GF-D8 (cell line): Measurements from ENCODE around the gene TPSB2.
"Not testable (repeated sequence)": the region's sequence is repeated elsewhere in the genome, so short reads cannot be mapped to it uniquely, and the experiment has no call there.

ENCODE experiments used
- DNase-seq: peaks from one replicate; lab custom pipeline; 2025; lab: John Stamatoyannopoulos, UW

Gene TPSB2

DNA sequence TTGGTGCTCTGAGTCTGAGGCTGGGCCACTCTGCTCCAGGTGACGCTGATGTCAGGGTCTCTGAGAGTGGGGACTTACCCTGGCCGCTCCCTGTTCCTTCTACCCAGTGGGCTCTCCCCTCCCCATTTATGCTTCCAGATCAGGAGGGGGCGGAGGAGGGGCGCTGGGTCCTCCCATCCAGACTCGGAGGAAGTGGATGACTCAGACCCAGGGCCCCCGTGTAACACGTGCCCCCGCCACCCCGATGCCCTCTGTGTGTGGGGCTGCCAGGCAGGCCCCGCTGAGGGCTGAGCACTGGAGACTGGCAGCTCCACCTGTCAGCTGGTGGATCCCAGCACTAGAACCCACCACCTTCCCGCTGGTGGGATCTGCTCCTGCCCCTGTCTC, at the start of gene TPSB2:
Gene TPSB2 (minus strand): TSS at position 101 of the 387 bp plus-strand sequence. CDS start 233 bp downstream, outside the sequence.
- not testable (repeated sequence) for DNase-seq

DNA sequence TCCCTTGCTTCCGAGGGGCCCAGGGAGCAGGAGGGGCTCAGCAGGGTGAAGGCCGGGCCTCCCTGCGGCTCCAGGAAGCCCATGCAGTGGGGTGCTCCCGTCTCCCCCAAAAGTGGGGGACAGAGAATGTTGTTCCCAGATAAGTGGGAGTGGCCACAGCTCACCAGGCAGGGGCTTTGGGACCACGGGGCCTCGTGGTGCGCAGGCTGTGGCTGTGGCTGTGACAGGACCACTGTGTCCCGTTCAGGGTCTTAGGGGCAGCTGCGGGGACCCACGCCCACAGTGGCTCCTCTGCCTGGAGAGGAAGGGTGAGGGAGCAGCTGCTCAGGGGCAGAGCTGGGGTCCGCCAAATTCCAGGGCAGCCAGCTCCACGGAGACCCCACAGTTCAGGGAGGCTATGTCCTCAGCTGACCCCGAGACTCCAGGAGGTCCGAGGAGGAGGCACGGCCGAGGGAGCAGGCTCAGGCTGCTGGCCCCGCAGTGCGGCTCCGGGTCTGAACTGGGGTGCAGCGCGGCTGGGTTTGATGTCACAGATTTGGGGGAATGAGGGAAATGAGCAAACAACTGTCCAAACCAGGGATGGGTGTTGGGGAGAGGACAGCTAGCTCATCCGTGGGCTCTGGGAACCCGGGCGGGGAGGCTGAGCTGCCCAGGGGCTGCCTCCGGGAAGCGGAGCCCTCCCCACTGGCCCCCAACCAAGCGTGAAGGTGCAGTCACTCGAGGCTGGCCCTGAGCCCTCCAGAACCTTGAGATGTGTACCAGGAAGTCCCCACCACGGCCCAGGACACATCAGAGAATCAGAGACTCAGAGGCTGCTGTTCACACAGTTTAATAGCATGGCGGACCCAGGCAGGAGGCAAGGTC, 49.3 kb upstream of the TPSB2 start:
- DNase-seq: no peak

DNA sequence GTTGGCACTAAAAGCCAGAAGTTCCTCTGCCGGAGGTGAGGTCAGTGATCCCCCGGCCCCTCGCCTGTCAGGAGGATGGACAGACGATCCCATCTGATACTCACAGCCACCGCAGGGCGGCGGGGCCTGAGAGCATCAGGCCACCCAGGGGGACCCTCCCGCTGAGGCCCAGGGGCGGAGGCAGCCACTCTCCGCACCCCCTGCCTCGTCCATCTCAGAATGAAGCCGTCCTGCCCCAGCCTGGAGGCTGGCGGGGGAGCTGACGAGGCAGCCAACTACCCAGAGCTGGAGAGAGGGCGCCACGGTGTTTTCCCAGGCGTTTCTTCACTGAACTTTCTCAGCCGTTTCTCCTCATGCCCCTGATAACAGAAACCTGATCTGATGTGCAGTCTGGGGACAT, 48.5 kb upstream of the TPSB2 start:
- DNase-seq: no peak

DNA sequence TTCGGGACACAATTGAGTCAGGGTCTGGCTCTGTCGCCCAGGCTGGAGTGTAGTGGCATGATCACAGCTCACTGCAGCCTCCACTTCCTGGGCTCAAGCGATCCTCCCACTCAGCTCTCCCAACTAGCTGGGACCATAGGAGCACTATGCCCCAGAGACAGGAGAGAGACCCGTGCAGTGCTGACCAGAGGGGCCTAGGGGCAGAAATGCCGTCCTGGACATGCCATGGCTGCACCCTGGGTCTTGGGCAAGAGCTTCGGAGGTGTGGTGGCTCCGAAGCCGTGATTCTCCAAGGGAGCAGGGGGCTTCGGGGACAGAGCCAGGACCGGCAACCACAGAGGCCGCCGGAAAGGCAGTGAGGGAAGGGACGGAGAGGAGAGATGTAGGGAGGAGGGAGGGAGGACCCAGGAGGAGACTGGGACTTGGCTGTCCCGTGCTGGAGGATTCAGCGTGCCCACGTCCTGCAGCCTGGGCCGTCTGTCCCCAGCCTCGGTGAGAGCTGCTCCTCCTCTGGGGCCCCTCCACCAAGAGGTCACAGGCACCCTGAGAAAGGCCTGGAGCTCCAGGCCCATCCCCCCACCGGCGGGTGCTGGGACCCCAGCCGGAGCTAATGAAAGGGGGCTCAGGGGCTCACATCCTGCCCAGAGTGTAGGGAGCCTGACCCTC, 47.8 kb upstream of the TPSB2 start:
- DNase-seq: no peak

DNA sequence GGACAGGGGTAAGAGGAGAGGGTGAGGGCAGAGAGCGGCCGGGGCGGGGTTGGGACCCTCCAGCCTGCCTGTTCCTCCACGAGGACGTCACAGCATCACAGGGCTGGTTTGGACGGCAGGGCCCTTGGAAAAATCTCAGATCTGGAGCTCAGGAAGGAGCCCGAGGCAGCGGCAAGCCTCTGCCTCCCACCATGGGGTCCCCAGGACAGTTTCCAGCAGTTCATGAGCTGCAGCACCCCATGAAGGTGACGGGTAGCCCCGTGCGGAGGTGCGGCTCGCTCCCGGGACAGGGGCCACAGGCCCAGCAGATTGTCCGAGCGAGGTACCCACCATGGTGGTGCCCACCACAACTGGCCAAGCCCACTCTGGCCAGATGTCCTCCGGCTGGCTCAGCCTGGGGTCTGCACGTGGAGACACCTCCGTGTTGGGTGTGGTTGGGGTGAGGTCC, 47.2 kb upstream of the TPSB2 start:
- DNase-seq: no peak

DNA sequence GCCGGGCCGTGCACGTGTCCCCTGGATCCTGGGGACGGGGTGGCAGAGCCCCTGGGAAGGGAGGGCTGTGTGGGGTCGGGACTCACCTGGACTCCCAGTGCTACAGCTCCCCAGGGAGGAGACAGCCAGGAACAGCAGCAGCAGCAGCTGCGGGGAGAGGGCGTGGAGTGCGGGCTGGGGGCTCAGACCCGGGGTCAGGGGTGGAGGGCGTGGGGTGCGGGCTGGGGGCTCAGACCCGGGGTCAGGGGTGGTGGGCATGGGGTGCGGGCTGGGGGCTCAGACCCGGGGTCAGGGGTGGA, 46.5 kb upstream of the TPSB2 start:
- DNase-seq: no peak

DNA sequence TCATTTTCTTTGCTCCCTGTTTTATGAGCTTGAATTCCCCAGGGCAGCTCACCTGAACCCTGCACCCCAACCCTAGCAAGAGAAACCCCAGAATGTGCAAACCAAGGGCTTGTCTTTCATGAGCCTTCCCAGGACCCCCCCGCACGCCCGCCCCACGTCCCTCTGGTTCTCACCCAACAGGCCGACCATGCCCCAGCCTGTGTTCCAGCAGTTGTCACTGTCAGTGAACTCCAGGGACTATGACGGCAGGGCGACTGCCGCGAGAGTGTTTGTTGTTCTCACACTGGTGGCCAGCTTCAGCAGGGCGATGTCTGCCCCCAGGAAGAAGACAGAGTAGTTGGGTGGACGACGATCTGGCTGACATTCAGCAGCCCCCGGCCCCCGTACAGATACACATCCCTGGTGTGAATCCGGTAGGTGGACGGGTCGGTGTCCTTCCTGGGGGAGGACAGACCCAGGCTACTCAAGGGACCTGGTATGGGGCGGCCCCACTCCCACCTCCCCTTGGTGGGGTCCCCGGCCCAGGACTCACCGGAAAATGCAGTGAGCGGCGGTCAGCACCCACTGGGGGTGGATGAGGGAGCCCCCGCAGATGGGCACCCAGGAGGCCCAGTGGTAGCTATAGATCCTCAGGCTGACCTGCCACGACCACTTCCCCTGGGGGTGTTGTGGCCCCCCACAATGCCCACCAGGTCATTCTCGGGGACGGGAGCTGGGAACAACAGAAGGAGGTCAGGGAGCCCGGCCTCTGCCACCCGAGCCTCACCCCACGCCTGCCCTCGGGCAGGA, 46.0 kb upstream of the TPSB2 start:
- DNase-seq: no peak

DNA sequence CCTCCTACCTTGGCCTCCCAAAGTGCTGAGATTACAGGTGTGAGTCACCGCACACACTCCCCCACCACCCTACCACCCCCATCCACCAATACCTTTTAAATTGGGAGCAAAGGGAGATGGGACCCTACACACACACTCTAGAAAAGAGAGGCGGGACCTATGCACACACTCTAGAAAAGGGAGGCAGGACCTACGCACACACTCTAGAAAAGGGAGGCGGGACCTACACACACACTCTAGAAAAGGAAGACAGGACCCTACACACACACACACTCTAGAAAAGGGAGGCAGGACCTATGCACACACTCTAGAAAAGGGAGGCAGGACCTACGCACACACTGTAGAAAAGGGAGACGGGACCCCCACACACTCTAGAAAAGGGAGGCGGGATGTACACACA, 44.8 kb upstream of the TPSB2 start:
- no peak for DNase-seq

DNA sequence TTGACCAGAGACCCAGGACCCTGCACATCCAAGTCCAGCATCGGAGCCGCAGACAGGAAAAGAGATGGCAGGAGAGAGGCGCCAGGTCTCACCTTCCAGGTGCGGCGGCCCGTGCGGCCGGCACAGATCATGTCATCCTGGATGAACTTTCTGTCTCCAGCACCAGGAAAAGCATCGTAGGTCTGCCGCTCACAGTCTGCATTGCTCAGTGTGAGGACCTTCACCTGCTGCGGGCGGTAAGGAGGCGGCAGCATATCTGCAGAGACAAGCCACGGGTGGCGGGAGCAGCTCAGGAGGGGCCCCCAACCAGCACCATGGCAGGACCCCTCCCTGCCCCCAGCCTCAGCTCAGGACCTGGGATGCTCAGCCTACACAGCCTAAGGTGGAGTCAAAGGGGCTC, 43.8 kb upstream of the TPSB2 start:
- DNase-seq: no peak

DNA sequence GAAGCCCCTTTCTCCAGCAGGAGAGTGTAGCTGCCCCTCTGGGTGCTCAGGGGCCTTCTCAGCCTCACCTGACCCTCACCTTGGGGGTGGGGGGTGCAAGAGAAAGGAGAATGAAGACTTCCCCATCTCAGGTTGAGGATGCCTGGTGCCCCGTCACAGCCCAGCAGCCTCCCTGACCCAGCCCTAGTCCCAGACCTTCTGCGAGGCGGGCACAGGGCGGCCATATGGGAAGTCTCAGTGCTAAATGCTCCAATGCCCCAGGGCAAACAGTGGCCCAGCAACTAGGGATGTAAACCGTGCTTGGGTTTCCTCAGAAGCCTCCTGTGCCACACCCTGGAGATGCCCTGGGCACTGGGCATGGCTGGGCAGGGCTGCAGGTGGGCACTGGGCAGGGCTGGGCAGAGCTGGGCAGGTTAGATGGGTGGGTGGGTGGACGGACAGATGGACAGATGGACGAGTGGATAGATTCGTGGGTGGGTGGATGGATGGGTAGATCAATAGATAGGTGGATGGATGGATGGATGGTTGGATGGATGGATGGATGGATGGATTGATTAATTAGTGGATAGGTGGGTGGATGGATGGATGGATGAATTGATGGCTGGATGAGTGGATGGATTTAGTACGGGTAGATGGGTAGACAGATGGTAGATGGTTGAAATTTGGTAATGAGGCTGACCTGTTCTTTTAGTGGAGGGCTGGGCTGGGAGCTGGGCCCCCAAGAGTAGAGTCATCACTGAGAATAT, 42.6 kb upstream of the TPSB2 start:
- no peak for DNase-seq

DNA sequence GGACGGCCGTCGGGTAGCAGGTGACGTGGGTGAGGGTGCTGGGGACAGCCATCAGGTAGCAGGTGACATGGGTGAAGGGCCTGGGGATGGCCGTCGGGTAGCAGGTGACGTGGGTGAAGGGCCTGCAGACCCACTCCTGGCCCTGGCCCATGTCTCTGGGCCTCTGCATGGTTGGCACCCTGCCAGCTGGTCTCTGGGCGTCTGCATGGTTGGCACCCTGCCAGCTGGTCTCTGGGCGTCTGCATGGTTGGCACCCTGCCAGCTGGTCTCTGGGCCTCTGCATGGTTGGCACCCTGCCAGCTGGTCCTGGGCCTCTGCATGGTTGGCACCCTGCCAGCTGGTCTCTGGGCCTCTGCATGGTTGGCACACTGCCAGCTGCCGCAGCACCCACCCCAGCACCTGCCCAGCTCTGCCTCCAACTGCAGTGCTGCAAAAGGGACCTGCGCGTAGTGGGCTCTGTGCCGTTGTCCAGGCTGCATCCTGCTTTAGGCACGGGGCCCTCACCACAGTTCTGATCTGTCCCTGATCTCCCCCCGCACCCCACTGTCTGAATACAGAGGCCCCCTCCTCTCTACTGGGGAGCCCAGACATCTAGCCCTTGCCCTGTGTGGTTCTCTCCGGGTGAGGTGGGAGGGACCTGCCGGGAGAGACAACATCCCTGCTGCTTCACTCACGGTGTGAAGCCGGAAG, 41.9 kb upstream of the TPSB2 start:
- DNase-seq: not testable (repeated sequence)

DNA sequence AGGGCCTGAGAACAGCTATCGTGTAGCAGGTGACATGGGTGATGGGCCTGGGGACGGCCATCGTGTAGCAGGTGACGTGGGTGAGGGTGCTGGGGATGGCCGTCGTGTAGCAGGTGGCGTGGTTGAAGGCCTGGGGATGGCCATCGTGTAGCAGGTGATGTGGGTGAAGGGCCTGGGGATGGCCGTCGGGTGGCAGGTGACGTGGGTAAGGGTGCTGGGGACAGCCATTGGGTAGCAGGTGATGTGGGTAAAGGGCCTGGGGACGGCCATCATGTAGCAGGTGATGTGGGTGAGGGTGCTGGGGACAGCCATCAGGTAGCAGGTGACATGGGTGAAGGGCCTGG, 41.4 kb upstream of the TPSB2 start:
- no peak for DNase-seq

DNA sequence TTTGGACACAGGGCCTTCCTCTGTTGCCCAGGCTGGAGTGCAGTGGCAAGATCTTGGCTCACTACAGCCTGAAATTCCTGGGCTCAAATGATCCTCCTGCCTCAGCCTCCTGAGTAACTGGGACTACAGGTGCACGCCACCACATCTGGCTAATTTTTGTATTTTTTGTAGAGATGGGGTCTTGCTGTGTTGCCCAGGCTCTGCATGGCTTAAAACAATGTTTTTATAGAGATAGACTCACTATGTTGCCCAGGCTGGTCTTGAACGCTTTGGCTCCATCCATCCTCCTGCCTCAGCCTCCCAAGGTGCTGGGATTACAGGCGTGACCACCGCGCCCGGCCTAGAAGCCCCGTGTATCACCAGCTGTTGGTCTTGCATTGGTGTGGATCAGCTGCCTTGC, 39.4 kb upstream of the TPSB2 start:
- not testable (repeated sequence) for DNase-seq

DNA sequence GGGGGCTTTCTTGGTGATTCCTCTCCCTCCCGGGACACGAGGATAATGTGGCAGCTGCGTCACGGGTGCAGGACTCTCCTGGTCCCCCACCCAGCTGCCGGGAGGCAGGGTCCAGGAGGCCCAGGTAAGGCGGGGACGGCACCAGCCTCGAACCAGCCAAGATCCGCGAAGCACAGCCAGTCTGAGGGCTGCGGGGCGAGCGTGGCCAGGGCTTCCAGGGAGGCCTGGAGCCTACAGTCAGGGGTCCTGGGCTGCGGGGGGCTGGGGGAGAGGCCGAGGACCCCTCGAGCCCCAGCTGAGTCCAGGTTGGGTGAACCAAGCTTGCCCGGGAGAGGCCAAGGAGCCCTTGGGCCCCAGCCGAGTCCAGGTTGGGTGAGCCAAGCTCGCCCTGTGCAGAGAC, 35.8 kb upstream of the TPSB2 start:
- no peak for DNase-seq

DNA sequence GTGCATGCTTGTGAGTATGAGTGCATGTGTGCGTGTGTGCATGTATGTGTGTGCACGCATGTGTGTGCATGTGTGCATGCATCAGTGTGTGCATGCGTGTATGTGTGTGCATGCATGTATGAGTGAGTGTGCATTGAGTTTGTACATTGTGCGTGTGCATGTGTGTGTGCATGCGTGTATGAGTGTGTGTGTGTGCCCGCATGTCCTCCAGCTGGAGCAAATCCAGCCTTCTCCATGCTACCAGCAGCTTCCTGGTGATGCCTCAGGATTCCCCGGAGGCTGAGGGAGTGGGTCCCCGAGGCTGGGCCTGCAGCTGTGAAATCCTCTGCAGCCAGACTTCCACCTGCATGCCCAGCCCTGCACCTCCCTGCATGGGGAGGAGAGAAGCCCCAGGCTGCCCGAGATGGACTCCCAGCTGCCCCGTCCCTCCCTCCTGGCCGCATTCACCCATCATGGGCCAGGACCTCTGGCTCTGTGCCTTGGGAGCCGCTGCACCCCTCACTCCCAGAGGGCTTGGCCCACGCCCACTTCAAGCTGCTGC, 35.2 kb upstream of the TPSB2 start:
- DNase-seq: no peak

DNA sequence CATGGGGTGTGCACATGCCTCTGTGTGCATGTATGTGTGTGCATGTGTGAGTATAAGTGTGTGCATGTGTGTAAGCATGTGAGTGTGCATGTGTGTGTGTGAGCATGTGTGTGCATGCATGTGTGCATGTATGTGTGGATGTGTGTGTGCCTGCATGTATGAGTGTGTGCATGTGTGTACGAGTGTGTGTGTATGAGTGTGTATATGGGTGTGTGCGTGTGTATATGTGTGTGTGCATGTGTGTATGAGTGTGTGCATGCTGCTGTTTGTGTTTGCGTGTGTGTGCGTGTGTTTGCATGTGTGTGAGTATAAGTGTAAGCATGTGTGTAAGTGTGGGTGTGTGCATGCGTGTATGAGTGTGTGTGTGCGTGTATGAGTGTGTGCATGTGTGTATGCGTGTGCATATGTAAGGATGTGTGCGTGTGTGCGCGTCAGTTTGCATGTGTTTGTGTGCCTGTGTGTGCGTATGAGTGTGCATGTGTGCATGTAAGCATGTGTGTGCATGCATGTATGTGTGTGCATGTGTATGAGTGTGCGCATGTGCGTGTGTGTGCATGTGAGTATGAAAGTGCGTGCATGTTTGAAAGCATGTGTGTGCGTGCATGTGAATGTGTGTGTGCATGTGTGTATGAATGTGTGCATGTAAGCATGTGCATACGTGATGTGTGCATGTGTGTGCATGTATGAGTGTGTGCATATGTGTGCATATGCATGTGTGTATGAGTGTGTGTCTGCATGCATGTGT, 34.5 kb upstream of the TPSB2 start:
- DNase-seq: no peak

DNA sequence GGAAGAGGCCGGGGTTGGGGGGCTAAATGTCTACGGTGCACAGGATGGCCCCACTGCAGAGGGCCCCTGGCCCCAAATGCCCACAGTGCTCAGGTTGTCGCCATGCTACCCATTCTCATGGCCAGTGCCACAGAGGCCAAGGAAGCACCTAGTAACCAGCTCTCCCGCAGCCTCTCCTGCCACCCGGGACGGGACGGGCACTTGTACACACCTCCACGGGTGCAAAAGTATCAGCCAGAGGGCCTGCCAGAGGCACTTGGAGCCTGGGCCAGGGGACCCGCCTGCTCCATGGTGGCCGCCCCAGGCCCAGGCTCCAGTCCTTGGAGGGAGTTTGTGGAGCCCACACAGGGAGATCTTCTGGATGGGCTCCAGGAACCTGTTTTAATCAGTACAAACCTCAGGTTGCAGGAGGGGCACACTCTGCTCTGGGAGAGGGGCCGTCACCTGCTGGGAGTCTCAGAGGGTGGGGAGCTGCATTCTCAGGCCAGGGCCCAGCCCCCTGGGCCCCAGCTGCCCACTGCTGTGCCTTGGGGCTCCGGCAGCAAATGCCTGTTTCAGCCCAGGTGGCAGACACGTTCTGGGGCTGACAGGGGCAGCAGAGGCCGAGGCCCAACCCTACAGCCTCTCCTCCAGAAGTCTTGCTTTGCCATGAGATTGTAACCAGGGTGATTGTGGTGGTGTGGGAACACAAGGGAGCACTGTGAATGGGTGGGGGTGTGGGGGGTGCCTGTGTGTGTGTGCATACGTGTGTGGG, 33.8 kb upstream of the TPSB2 start:
- DNase-seq: no peak

DNA sequence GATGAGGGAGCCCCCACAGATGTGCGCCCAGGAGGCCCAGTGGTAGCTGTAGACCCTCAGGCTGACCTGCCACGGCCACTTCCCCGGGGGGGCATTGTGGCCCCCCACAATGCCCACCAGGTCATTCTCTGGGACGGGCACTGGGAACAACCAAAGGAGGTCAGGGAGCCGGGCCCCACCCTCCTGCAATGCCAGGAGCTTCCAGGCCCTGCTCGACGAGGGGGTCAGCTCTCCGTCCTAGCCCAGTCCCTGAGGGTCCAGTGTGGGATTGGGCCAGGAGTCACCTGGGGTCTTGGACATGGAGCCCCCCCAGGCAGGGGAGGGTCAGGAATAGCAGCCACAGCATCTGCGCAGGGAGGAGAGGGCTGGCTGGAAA, 32.9 kb upstream of the TPSB2 start:
- DNase-seq: no peak

DNA sequence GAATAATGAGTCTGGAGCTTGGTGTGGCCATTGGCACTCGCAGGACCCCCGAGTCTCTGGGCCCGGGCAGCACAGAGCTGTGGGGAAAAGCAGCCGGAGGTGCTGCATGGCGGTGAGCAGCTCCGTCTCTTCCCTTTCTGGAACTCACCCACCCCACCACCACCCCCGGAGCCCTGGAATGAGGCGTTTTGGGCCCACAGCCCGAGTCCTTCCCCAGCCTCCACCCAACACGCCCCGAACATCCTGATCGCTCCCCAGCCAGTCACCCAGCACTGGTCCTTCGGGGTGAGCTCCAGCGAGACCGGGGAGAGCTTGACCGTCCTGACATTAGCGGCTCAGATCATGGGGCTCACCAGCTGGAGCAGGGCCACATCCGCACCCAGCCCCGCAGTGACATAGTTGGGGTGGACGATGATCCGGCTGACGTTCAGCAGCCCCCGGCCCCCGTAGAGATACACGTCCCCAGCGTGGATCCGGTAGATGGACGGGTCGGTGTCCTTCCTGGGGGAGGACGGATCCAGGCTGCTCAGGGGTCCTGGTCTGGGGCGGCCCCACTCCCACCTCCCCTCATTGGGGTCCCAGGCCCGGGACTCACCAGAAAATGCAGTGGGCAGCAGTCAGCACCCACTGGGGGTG, 32.3 kb upstream of the TPSB2 start:
- no peak for DNase-seq
